HepG2 (cell line): ENCODE measurements around the gene SHC1. TPM values are rescaled to one million over a fixed set of nuclear protein-coding genes. Genes with fewer than 3 reads are reported as not detected.

Experiments used
- BORCS8-MEF2B ChIP-seq: sonication (generic); formaldehyde crosslinking; IDR thresholded peaks from 2 replicates; pipeline ENCODE4 v1.8.0; 2022; ENCODE audit warnings: mild to moderate bottlenecking, missing genetic modification reagents
- HNF4A ChIP-seq: sonication (generic); formaldehyde crosslinking; IDR thresholded peaks from 2 replicates; pipeline ENCODE4 v1.4.0; 2020; ENCODE audit warnings: missing genetic modification reagents
- PHB2 ChIP-seq: fragments of 450-650 bp; IDR thresholded peaks from 2 replicates; pipeline ENCODE4 v1.6.1; 2018; ENCODE audit not compliant: partially characterized antibody
- REXO4 ChIP-seq: sonication (generic); formaldehyde crosslinking; IDR thresholded peaks from 2 replicates; pipeline ENCODE4 v1.8.0; 2022; ENCODE audit warnings: missing genetic modification reagents, mild to moderate bottlenecking, borderline replicate concordance
- SALL1 ChIP-seq: sonication (generic); formaldehyde crosslinking; IDR thresholded peaks from 2 replicates; pipeline ENCODE4 v1.8.0; 2022; ENCODE audit warnings: mild to moderate bottlenecking, missing genetic modification reagents
- SIX1 ChIP-seq: sonication (generic); formaldehyde crosslinking; IDR thresholded peaks from 2 replicates; pipeline ENCODE4 v1.4.0; 2020; ENCODE audit warnings: missing genetic modification reagents, borderline replicate concordance
- SNRNP70 ChIP-seq: fragments of 200-400 bp; formaldehyde crosslinking; IDR thresholded peaks from 2 replicates; pipeline ENCODE4 v1.6.1; 2017; ENCODE audit warnings: mild to moderate bottlenecking, low read depth, low read length, moderate library complexity
- TEAD3 ChIP-seq: optimal IDR thresholded peaks from 2 replicates; pipeline ENCODE3; 2016; ENCODE audit warnings: borderline replicate concordance
- TOPORS ChIP-seq: sonication (generic); formaldehyde crosslinking; IDR thresholded peaks from 2 replicates; pipeline ENCODE4 v1.8.0; 2023; ENCODE audit warnings: mild to moderate bottlenecking, missing genetic modification reagents
- ZNF329 ChIP-seq: sonication (generic); formaldehyde crosslinking; IDR thresholded peaks from 2 replicates; pipeline ENCODE4 v1.9.0; 2021; ENCODE audit warnings: low read depth, mild to moderate bottlenecking, missing genetic modification reagents
- ZNF598 ChIP-seq: sonication (generic); formaldehyde crosslinking; IDR thresholded peaks from 2 replicates; pipeline ENCODE4 v1.5.1; 2020; ENCODE audit warnings: mild to moderate bottlenecking, missing genetic modification reagents, borderline replicate concordance
- polyA plus RNA-seq, 8 experiments: library from polyadenylated mRNA; depleted of rRNA in 3 of 8; stranded (reverse) in 7 of 8; unstranded in 1 of 8; fragments of >200 nt; fragmentation: Illumina TruSeq in 4 of 8; extraction: Trizol in 4 of 8; gene quantifications; 2 replicates each; pipeline versions ENCODE4 v1.2.1 to v1.2.3, GENCODE V29; 2011 to 2016; ENCODE audit warnings: low read depth in 4 of 8, missing spikeins in 1 of 8, mixed read lengths in 1 of 8; ENCODE audit not compliant: insufficient read depth in 1 of 8
- total RNA-seq, 5 experiments: library from RNA; depleted of rRNA; stranded (reverse); fragments of >200 nt; fragmentation: Illumina TruSeq; extraction: Trizol; gene quantifications; 2 replicates each; pipeline ENCODE4 v1.2.3, GENCODE V29; 2016; ENCODE audit warnings: low read depth in 1 of 5
- TF ChIP-seq, protein P1 (sequence below): sonication (generic); formaldehyde crosslinking; IDR thresholded peaks from 2 replicates; pipeline ENCODE4 v1.5.0; 2020; ENCODE audit warnings: missing genetic modification reagents, mild to moderate bottlenecking, borderline replicate concordance
- TF ChIP-seq, protein P2 (sequence below): sonication (generic); formaldehyde crosslinking; IDR thresholded peaks from 2 replicates; pipeline ENCODE4 v1.4.0; 2020; ENCODE audit warnings: missing genetic modification reagents
- TF ChIP-seq, protein P3 (sequence below): sonication (generic); formaldehyde crosslinking; IDR thresholded peaks from 2 replicates; pipeline ENCODE4 v1.4.0; 2020; ENCODE audit warnings: missing genetic modification reagents
- TF ChIP-seq, protein P4 (sequence below): sonication (generic); formaldehyde crosslinking; IDR thresholded peaks from 2 replicates; pipeline ENCODE4 v1.5.0; 2020; ENCODE audit warnings: mild to moderate bottlenecking, missing genetic modification reagents, moderate library complexity
- TF ChIP-seq, protein P5 (sequence below): sonication (generic); formaldehyde crosslinking; IDR thresholded peaks from 2 replicates; pipeline ENCODE4 v1.8.1; 2023; ENCODE audit warnings: mild to moderate bottlenecking, missing genetic modification reagents, borderline replicate concordance
- TF ChIP-seq, protein P6 (sequence below): sonication (generic); formaldehyde crosslinking; IDR thresholded peaks from 2 replicates; pipeline ENCODE4 v1.4.0; 2020; ENCODE audit warnings: missing genetic modification reagents

Gene SHC1
- total and polyA plus RNA-seq, 2 of the 13 experiments (the other 11 are each of a cell fraction or from before 2014, with no cell fraction given), result 52.0 to 137 TPM

DNA sequence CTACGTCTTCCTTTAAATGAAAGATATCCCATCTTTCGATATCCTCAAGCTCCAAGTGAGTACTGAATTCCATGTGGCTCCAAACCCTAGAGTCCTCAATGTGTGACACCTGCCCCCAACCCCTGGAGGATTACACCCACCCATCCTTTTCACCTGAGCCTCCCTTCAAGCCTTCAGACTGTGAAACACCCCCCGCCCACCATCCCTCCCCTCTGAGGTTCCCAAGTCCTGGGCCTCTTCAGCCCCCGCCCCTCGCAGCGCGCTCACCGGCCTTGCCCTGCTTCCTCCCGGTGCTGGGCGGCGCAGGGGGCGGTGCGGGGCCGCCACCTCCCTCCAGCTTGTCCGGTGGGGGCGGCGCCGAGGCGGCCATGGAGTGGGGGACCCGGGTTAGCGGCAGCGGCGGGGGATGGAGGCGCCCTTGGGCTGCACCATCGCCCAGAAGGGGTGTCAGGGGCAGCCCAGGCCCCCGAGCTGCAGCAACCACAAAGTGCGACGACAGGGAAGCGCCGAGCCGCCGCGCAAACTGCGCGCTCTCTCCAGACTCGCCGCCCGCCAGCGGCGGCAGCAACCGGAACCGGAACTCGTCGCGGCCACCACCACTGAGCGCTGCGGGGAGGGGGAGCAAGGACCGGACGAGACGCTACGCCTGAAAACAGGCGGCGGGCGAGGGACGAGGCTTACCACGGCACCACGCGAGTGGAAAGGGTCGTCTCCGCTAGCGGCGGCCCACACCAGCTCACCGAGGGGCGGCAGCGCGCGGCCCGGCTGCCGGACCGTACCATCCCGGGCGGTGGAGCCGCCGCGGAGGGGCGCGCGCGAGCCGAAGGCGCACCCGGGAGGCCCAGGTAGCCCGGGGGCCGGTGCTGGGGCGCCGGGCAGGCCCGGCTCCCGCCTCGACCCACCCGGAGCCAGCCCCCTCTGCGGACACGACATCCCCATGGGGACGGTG lies 9.1 kb downstream of the SHC1 start, which contains the start of gene PYGO2 (continued):
- TF ChIP-seq ZNF329 (CRISPR knock-in tag) (no peak), HNF4A (CRISPR knock-in tag) (0 out of 2 replicates have a peak, but pooled peaks have one; percentile 15), SIX1 (no peak; the same call in 1 of the 2 replicates), TEAD3 (no peak), SALL1 (CRISPR knock-in tag) (peak; percentile 74), PHB2 (no peak), SNRNP70 (no peak), REXO4 (CRISPR knock-in tag) (no peak), TOPORS (CRISPR knock-in tag) (peak; percentile 60; the same call in 1 of the 2 replicates), BORCS8-MEF2B (CRISPR knock-in tag) (peak; percentile 82), ZNF598 (CRISPR knock-in tag) (no peak)
- TF ChIP-seq, protein P1, sequence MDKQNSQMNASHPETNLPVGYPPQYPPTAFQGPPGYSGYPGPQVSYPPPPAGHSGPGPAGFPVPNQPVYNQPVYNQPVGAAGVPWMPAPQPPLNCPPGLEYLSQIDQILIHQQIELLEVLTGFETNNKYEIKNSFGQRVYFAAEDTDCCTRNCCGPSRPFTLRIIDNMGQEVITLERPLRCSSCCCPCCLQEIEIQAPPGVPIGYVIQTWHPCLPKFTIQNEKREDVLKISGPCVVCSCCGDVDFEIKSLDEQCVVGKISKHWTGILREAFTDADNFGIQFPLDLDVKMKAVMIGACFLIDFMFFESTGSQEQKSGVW (CRISPR knock-in tag), result no peak
- TF ChIP-seq, protein P2, sequence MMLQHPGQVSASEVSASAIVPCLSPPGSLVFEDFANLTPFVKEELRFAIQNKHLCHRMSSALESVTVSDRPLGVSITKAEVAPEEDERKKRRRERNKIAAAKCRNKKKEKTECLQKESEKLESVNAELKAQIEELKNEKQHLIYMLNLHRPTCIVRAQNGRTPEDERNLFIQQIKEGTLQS (CRISPR knock-in tag), result no peak
- TF ChIP-seq, protein P3, sequence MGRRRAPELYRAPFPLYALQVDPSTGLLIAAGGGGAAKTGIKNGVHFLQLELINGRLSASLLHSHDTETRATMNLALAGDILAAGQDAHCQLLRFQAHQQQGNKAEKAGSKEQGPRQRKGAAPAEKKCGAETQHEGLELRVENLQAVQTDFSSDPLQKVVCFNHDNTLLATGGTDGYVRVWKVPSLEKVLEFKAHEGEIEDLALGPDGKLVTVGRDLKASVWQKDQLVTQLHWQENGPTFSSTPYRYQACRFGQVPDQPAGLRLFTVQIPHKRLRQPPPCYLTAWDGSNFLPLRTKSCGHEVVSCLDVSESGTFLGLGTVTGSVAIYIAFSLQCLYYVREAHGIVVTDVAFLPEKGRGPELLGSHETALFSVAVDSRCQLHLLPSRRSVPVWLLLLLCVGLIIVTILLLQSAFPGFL (CRISPR knock-in tag), result 0 out of 2 replicates have a peak, but pooled peaks have one; percentile 71
- TF ChIP-seq, protein P4, sequence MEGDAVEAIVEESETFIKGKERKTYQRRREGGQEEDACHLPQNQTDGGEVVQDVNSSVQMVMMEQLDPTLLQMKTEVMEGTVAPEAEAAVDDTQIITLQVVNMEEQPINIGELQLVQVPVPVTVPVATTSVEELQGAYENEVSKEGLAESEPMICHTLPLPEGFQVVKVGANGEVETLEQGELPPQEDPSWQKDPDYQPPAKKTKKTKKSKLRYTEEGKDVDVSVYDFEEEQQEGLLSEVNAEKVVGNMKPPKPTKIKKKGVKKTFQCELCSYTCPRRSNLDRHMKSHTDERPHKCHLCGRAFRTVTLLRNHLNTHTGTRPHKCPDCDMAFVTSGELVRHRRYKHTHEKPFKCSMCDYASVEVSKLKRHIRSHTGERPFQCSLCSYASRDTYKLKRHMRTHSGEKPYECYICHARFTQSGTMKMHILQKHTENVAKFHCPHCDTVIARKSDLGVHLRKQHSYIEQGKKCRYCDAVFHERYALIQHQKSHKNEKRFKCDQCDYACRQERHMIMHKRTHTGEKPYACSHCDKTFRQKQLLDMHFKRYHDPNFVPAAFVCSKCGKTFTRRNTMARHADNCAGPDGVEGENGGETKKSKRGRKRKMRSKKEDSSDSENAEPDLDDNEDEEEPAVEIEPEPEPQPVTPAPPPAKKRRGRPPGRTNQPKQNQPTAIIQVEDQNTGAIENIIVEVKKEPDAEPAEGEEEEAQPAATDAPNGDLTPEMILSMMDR, result peak; percentile 75
- TF ChIP-seq, protein P5, sequence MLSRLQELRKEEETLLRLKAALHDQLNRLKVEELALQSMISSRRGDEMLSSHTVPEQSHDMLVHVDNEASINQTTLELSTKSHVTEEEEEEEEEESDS (CRISPR knock-in tag), result peak; percentile 24; the same call in 1 of the 2 replicates
- TF ChIP-seq, protein P6, sequence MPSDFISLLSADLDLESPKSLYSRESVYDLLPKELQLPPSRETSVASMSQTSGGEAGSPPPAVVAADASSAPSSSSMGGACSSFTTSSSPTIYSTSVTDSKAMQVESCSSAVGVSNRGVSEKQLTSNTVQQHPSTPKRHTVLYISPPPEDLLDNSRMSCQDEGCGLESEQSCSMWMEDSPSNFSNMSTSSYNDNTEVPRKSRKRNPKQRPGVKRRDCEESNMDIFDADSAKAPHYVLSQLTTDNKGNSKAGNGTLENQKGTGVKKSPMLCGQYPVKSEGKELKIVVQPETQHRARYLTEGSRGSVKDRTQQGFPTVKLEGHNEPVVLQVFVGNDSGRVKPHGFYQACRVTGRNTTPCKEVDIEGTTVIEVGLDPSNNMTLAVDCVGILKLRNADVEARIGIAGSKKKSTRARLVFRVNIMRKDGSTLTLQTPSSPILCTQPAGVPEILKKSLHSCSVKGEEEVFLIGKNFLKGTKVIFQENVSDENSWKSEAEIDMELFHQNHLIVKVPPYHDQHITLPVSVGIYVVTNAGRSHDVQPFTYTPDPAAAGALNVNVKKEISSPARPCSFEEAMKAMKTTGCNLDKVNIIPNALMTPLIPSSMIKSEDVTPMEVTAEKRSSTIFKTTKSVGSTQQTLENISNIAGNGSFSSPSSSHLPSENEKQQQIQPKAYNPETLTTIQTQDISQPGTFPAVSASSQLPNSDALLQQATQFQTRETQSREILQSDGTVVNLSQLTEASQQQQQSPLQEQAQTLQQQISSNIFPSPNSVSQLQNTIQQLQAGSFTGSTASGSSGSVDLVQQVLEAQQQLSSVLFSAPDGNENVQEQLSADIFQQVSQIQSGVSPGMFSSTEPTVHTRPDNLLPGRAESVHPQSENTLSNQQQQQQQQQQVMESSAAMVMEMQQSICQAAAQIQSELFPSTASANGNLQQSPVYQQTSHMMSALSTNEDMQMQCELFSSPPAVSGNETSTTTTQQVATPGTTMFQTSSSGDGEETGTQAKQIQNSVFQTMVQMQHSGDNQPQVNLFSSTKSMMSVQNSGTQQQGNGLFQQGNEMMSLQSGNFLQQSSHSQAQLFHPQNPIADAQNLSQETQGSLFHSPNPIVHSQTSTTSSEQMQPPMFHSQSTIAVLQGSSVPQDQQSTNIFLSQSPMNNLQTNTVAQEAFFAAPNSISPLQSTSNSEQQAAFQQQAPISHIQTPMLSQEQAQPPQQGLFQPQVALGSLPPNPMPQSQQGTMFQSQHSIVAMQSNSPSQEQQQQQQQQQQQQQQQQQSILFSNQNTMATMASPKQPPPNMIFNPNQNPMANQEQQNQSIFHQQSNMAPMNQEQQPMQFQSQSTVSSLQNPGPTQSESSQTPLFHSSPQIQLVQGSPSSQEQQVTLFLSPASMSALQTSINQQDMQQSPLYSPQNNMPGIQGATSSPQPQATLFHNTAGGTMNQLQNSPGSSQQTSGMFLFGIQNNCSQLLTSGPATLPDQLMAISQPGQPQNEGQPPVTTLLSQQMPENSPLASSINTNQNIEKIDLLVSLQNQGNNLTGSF (CRISPR knock-in tag), result peak; percentile 75; the same call in 1 of the 2 replicates
